Measurements from ENCODE around the gene SFSWAP.

DNA sequence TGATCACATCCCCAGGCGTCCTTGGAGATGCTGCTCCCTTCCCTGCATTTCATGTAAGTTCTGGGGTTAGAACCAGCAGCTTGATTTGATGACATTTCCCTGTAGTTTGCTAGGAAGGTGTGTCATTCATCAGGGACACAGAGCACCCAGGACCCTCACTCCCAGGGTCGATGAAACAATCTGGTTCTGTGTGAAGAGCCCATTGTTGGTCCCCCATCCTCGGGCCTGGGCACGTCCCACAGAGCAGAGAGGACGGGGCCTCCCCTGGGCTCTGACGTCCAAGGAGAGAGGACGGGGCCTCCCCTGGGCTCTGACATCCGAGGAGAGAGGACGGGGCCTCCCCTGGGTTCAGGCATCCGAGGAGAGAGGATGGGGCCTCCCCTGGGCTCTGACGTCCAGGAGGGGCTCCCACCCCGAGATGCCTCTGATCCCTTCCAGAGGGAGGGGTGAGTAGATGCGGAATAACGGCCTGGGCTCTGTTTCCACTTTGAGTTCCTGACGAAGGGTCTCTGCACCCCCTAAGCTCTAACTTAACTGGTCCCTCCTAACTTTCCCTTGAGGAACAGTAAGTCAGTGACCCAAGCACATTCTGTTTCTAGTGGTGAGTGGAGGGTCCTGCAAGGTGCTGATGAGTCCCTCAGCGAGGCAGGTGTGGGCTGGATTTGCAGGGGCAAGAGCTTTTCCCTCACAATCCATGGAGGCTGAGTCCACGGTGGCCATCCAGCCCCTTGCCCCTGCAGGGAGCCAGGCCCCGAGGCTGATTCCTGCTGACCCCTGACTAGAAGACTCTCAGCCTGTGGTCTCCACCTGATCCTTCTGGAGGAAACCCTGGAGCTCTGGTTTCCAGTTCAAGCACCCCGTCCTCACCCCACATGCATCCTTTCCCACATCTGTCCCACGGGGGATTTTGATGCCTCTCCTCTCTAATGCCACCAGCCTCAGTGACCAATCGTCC lies 35.5 kb upstream of the SFSWAP start:
- TF ChIP-seq, protein P1, sequence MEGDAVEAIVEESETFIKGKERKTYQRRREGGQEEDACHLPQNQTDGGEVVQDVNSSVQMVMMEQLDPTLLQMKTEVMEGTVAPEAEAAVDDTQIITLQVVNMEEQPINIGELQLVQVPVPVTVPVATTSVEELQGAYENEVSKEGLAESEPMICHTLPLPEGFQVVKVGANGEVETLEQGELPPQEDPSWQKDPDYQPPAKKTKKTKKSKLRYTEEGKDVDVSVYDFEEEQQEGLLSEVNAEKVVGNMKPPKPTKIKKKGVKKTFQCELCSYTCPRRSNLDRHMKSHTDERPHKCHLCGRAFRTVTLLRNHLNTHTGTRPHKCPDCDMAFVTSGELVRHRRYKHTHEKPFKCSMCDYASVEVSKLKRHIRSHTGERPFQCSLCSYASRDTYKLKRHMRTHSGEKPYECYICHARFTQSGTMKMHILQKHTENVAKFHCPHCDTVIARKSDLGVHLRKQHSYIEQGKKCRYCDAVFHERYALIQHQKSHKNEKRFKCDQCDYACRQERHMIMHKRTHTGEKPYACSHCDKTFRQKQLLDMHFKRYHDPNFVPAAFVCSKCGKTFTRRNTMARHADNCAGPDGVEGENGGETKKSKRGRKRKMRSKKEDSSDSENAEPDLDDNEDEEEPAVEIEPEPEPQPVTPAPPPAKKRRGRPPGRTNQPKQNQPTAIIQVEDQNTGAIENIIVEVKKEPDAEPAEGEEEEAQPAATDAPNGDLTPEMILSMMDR (IDR thresholded peaks at IDR 0.05): no peak
- no peak for TF ChIP-seq POLR2AphosphoS2 (conservative IDR thresholded peaks at IDR 0.05; ENCODE audit: low read length)
- TF ChIP-seq, protein P2, sequence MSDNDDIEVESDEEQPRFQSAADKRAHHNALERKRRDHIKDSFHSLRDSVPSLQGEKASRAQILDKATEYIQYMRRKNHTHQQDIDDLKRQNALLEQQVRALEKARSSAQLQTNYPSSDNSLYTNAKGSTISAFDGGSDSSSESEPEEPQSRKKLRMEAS (IDR thresholded peaks at IDR 0.05): no peak

Measured in A549 (cell line).